A204.1 (cell line): ENCODE data around the gene CD34.
"Not testable (repeated sequence)": the region's sequence is repeated elsewhere in the genome, so short reads cannot be mapped to it uniquely, and the experiment has no call there.

ENCODE experiments used
- FAIRE-seq: peaks from 2 replicates; lab custom pipeline; 2012; peaks lifted over from hg19 to GRCh38; lab: Jason Lieb, UNC

Gene CD34

GRCh38 chr1:207910591-207911354 is at the start of gene CD34:
CD34 (minus strand) TSS chr1:207911125; CDS start chr1:207911080, 45 bp downstream.
- no peak for FAIRE-seq

- FAIRE-seq = no peak
Measured at GRCh38 chr1:207960346-207960745, 49.4 kb upstream of the CD34 start.

DNA sequence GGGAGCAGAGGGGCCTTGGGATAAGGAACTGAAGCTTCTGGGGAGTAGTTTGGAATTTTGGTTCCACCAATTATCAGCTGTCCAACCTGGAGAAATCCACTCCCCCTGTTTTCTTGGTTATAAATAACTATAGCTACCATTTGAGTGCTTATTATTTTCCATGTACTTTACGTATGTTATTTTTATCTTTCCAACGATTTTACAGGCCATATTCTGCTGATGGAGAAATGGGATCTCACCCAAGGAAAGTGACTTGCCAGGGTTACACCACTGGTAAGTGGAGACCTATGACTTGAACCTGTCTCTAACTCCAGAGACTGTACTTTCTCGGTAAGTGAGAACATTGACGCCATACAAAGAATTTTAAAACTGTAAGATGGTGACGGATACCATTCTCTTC is 49.0 kb upstream of the CD34 start:
- no peak for FAIRE-seq

DNA sequence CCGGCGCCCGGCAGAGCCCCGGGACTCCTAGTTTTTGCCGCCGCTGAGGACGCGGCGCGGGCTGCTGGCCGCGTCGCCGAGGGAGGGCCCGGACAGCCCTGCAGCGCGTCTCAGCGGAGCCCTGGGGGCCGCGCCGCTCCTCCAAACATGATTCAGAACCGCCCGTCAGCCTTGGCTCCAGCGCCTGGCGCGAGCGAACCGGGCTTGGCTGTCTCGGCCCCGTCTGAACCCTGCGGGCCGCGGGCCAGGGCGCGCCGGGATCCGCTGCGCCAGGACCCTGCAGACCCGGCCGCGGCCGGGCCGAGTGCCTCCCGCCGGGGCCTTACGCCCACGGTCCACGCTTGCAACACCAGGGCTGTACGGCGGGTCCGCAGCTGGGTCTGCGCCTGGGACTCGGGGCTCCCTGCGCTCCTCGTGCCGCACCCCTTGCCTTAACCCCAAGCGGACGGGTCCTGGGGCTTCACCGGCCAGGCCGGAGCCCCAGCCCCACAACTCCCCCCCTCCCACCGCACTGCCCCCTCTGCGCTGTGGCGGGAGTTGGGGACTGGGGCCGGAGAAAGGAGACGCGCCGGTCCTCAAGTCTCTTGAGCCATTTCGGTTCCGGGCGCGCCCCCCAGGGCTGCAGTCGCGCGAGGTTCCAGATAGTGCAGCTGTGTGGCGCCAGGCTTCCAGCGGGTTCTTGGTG is 48.4 kb upstream of the CD34 start:
- FAIRE-seq = no peak

GRCh38 chr1:207958376-207959139 is 47.6 kb upstream of the CD34 start:
- FAIRE-seq = no peak

GRCh38 chr1:207956986-207957385 is 46.1 kb upstream of the CD34 start:
- FAIRE-seq = no peak

DNA sequence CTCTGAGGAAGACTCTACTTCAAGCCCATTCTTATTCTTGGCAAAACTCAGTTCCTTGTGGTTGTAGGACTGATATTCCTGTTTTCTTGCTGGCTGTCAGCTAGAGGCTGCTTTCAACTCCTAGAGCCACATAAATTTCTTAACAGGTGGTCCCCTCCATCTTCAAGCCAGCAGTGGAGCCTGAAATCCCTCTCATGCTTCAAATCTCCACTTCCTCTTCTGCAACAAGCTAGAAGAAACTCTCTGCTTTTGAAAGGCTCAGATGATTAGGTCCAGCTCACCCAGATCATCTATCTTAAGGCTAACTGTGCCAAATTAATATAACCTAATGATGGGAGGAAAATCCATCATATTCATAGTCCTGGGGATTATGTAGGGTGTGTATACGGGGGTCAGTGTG is 43.2 kb upstream of the CD34 start:
- FAIRE-seq = no peak

- no peak for FAIRE-seq
Measured at GRCh38 chr1:207952617-207953542, 42.0 kb upstream of the CD34 start.

DNA sequence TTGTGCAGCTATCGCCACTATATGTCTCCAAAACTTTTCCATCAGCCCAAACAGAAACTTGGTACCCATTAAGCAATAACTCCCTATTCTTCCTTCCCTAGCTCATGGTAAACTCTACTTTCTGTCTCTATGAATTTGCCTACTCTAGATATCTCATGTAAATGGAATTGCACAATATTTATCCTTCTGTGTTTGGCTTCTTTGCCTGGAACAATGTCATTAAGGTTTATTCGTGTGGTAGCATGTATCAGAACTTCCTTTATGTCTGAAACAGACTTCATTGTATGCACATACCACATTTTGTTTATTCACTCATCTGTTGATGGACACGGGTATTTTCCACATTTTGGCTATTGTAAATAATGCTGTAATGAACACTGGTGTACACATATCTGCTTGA is 40.7 kb upstream of the CD34 start:
- FAIRE-seq = no peak

DNA sequence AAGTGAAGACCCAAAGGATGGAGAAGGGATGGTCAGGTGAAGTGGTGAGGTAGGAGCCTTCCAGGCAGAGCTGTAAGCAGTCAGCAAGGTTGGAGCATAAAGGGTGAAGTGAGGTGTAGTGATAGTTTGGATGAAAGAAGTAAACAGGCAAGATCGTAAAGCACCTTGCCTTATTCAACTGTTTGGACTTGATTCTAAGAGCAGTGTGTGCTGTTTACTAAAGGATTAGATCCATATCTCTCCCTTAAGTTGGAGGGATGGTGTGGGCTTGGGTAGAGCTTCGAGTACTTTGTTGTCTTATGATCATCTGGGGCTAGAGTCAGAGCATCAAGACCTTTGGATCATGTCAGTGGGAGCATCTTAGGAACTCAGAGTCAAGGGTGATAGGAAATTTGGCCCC is 39.8 kb upstream of the CD34 start:
- no peak for FAIRE-seq

DNA sequence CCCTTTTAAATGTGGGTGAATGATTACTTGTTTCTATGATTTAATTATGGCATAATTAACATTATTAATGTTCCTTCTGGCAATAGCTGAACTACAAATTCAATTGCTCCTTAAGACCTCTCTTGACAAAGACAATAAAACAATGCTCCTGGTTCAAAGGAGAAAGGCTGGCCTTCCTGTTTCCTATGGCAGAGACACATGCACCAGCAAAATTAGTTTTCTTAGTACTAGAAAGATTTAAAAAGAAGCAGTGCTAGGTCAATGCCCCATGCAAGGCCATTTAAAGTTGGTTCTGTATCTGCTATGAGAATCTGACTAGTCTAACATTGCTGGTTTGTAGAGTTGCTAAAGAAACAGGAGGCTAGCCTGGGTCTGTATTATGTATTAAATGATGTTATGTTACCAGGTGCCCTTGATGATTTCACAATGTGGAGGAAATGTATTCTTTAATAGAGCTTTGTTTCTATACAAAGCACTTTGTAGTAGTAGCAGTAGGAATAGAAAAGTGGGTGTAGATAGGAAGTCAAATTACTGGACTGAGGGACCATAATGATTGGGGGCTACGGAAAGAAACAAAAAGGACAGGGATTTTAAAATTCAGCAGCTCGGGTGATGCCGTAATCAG is 38.8 kb upstream of the CD34 start:
- no peak for FAIRE-seq

GRCh38 chr1:207948536-207949250 is 37.8 kb upstream of the CD34 start:
- no peak for FAIRE-seq

GRCh38 chr1:207946756-207947155 is 35.8 kb upstream of the CD34 start:
- no peak for FAIRE-seq

DNA sequence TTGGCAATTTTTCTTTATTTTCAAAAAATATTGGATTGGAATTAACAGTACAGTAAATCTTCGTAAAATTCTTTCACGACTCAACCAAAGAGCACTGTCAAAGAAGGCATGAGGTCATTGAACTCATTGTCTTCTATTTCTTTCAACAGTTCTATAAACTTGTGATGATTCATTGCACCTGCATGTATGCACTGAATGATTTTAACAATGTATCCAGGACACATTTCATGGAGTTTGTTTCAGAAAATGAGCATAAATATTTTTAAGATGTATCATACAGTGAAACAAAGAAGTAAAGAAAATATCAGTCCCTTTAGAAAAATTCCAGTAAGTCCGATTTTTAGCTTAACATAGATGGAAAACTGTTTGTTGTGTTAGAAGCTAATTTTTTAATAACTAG is 33.6 kb upstream of the CD34 start:
- FAIRE-seq = no peak

- FAIRE-seq = not testable (repeated sequence)
Measured at GRCh38 chr1:207942337-207942741, 31.4 kb upstream of the CD34 start.

DNA sequence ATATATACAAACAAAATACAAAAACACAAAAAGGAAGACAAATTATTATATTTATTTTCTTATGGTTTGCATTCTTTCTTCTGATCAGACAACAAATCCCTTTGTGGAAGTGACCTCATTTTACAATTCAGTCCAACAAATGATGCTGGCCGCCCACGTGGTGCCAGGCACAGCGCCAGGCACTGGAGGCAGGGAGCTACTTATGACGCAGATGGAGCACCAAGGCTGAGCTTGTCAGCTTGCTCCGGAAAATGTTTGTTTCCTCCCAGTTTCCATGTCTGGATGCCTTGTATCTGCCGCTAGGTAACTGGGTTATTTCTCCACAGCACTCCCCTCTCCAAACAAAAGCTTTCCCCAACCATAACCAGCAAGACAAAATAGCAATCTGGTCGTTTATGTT is 30.7 kb upstream of the CD34 start:
- FAIRE-seq = no peak

- FAIRE-seq = no peak
Measured at GRCh38 chr1:207938016-207938415, 27.1 kb upstream of the CD34 start.

GRCh38 chr1:207937204-207937603 is 26.3 kb upstream of the CD34 start:
- FAIRE-seq = no peak

DNA sequence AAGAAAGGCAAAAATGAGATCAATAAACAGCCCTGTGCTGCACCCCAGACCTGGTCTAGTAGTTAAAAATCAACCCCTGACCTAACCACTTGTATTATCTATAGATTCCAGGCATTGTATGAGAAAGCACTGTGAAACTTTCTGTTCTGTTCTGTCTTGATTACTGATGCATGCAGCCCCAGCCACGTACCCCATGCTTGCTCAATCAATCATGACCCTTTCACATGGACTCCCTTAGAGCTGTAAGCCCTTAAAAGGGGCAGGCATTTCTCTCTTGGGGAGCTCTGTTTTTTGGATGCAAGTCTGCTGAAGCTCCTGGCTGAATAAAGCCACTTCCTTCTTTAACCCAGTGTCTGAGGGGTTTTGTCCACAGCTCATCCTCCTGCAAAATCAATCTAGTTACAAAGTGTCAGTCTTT is 24.2 kb upstream of the CD34 start:
- no peak for FAIRE-seq

DNA sequence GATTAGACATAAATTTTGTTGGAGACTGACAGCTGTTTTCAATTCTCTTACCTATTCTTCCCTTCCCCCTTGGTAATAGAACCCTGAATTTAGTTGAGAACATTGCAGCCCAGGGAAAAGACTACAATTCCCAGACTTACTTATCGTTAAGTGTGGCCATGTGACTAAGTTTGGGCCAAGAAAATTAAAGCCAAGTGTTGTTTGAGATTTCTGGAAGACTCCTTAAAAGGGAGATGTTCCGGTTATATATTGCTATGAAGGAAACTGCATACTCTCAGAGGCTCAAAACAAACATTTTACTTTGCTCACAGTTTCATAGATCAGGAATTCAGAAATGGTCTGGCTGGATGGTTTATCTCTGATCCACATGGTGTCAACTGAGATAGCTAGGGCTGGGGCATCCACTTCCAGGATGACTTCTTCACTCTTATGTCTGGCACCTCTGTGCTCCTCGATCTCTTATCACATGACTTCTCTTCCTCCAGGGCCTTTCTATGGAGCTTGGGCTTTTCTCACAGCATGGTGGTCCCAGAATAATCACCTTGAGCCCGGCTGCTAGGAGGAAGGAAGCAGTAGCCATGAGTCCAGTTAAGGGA is 22.4 kb upstream of the CD34 start:
- no peak for FAIRE-seq

GRCh38 chr1:207926984-207927383 is 16.1 kb upstream of the CD34 start:
- no peak for FAIRE-seq
